Epithelial cell of proximal tubule (primary cell): Measurements from ENCODE around the gene ZFP90. TPM values are rescaled to one million over a fixed set of nuclear protein-coding genes. Genes with fewer than 3 reads are reported as not detected.

Source experiments
- DNase-seq: peaks from one replicate; pipeline ENCODE4 v3.0.0-alpha.2; 2011; ENCODE audit warnings: low read depth
- H3K4me3 ChIP-seq: 2 replicates; pipeline ENCODE4 v1.5.1; 2011; ENCODE audit warnings: low read depth, mild to moderate bottlenecking, low read length
- CTCF ChIP-seq: conservative IDR thresholded peaks from 2 replicates; pipeline ENCODE4 v1.5.1; 2012; ENCODE audit warnings: low read depth, mild to moderate bottlenecking, low read length
- total RNA-seq: library from RNA; depleted of rRNA; stranded (reverse); fragments of >200 nt; gene quantifications from 2 replicates; pipeline ENCODE4 v1.2.3, GENCODE V29; 2015

The ZFP90 gene
- total RNA-seq, 1 donor from 2014 or later = 23.9 TPM

DNA sequence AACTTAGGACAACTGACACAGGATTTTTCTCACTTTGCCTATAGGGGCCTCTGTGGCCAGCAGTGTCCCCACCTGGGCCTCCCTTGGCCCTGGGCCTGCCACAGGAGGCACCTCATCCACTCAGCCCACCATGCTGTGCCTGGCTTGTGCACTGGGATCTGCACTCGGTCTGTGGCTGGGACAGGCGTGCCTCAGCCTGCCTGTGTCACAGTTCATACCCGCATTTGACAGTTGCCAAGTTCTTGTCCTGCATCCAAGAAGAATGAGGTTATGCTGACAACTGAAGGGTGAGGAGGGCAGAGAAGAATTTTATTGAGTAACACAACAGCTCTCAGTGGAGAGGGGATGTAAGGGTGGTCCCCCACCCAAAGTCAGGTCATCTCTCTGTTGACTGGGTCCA lies 36.0 kb downstream of the ZFP90 start:
- no peak for TF ChIP-seq CTCF
- no peak overlapping the region for H3K4me3 ChIP-seq
- DNase-seq = no peak

DNA sequence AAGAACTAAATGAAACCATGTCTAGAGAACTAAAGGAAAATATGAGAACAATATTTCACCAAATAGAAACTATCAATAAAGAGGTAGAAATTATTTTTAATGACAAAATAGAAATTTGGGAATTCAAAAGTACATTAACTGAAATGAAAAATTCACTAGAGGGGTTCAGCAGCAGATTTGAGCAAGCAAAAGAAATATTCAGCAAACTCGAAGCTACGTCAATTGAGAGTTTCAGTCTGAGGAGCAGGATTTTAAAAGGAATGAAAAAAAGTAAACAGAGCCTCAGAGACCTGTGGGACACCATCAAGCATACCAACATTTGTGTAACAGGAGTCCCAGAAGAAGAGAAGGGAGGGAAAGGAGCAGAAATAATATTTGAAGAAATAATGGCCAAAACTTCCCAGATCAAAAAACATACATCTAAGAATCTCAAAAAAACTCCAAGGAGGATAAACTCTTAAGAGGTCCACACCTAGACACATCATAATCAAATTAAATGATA lies 38.3 kb downstream of the ZFP90 start:
- no peak for TF ChIP-seq CTCF
- no peak for DNase-seq
- no peak overlapping the region for H3K4me3 ChIP-seq

DNA sequence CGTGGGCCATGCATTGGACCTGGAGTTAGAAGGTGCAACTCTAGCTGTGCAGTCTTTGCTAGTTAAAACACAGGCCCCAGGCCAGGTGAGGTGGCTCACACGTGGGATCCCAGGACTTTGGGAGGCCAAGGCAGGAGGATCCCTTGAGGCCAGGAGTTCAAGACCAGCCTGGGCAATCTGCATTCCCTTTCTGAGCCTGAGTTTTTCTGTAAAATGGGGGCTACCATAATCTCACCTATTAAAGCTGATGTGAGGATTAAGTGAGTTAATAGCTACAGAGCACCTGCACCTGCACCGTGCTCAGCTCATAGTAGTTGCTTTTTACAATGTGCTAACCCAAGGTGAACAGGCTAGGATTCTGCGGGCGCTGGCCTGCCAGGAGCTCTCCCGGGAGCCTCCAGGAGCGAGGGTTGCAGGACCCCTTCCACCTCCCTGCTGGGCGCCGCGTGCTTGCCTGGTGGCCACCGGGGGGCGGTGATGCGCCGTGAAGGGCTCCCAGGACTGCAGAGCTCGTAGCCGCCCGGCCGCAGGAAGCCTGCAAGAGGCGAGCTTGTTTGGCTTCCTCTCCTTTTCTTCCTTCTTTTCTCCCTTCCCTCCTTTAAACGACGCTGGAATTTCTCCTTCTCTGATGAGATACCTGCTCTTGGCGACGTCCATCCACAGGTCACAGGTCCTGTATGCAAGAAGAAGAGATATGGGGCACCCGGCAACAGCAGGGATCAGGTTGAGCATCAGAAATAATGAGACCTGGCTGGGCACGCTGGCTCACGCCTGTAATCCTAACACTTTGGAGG lies 51.3 kb downstream of the ZFP90 start:
- H3K4me3 ChIP-seq = peak overlapping the region; percentile 25
- DNase-seq = no peak
- peak; percentile 81 for TF ChIP-seq CTCF

DNA sequence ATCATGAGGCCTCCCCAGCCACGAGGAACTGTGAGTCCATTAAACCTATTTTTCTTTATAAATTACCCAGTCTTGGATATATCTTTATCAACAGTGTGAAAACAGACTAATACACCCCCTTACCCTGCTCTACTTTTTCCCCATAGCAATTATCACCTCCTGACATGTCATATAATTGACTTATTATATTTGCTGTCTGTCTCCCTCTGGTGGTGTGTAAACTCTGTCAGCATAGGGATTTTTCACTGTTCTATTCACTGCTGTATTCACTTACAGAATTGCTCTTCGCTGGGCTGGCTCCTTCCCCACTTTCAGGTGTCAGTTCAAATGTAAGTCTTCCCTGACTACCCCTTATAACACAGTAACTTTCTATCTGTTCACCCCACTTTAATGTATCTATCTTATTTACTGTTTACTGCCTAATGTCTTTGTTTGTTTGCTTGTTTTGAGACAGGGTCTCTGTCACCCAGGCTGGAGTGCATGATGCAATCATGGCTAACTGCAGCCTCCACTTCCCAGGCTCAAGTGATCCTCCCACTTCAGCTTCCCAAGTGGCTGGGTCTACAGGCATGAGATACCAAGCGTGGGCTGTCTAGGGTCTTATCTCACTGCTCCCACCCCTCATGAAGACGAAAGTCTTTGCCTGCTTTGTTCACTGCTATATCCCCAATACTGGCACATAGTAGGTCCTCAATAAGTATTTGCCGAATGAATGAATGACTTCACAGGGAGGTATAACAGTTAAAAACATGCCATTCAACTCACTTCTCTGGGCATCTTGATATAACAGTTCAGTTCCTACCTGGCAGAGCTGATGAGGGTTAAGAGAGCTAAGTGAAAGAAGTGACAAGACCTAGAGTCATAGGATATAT lies 53.6 kb downstream of the ZFP90 start:
- H3K4me3 ChIP-seq = no peak overlapping the region
- no peak for DNase-seq
- peak; percentile 43 for TF ChIP-seq CTCF

DNA sequence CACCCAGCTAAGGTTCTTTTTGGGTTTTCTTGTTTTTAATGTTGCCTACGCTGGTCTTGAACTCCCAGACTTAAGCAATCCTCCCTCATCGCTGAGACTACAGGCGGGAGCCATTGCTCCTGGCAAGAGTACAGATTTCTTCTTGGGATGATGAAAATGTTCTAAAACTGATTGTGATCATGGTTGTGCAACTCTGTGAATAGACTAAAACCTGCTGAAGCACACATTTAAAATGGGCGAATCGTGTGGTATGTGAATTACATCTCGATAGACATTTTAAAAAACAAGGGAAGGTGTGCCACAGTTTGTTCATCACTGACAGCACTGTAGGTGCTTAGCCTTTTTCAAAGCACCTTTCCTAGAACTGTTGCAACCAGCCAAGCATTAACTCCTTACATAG lies 57.2 kb downstream of the ZFP90 start:
- no peak for DNase-seq
- H3K4me3 ChIP-seq = no peak overlapping the region
- no peak for TF ChIP-seq CTCF

DNA sequence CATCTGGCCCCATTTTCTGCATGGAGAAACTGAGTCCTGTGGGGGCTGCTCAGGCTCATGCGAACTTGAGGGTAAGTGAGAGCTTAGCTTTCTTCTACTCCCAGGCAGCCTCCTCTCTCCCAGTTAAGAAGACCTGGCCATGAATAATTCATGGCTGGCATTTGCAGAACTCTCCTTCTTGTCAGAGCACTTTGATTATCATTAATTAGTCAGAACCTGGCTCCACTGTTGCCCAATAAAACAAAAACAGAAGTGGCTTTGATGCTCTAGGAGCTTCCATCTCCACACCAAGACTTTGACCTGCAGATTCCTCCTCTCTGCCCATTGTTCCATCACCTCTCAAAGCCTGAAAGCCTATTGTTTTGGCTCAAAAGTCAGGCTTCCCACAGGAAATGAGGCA lies 60.5 kb downstream of the ZFP90 start:
- DNase-seq = no peak
- TF ChIP-seq CTCF = no peak
- no peak overlapping the region for H3K4me3 ChIP-seq
